ENCODE results near the gene PIGU. TPM values are rescaled to one million over a fixed set of nuclear protein-coding genes. Genes with fewer than 3 reads are reported as not detected.
A peak's percentile ranks its signal among the peaks of the same experiment; 100 is the strongest.

Gene PIGU
- total and polyA plus RNA-seq, 2 of the 13 experiments (the other 11 are each of a cell fraction or from before 2014, with no cell fraction given): 45.5 to 231 TPM

GRCh38 chr20:34637245-34638038 lies 39.5 kb downstream of the PIGU start (continued):
- TF ChIP-seq ZBTB7A (CRISPR knock-in tag; IDR thresholded peaks at IDR 0.05) (no peak), RARA (CRISPR knock-in tag; IDR thresholded peaks at IDR 0.05) (peak; percentile 30; the same call in 1 of the 2 replicates), WIZ (CRISPR knock-in tag; IDR thresholded peaks at IDR 0.05) (no peak), STAG1 (CRISPR knock-in tag; IDR thresholded peaks at IDR 0.05) (no peak), ZNF749 (CRISPR knock-in tag; IDR thresholded peaks at IDR 0.05; ENCODE audit: borderline replicate concordance) (no peak), ZNF235 (CRISPR knock-in tag; IDR thresholded peaks at IDR 0.05; ENCODE audit: borderline replicate concordance) (no peak), MIXL1 (CRISPR knock-in tag; IDR thresholded peaks at IDR 0.05) (no peak), ZFP41 (CRISPR knock-in tag; IDR thresholded peaks at IDR 0.05; ENCODE audit: borderline replicate concordance) (no peak), POLR2G (IDR thresholded peaks at IDR 0.05; ENCODE audit: low read depth, low read length) (no peak; the same call in 1 of the 2 replicates), REXO4 (CRISPR knock-in tag; IDR thresholded peaks at IDR 0.05; ENCODE audit: borderline replicate concordance) (no peak), CREBL2 (CRISPR knock-in tag; IDR thresholded peaks at IDR 0.05; ENCODE audit: borderline replicate concordance) (no peak), ZNF264 (CRISPR knock-in tag; IDR thresholded peaks at IDR 0.05) (no peak), TBP (CRISPR knock-in tag; IDR thresholded peaks at IDR 0.05) (no peak), ZNF567 (CRISPR knock-in tag; IDR thresholded peaks at IDR 0.05; ENCODE audit: borderline replicate concordance) (no peak), SKI (IDR thresholded peaks at IDR 0.05; ENCODE audit: partially characterized antibody) (no peak), ZHX2 (IDR thresholded peaks at IDR 0.05; ENCODE audit: low read depth) (no peak), ZHX2 (CRISPR knock-in tag; IDR thresholded peaks at IDR 0.05; ENCODE audit: borderline replicate concordance) (no peak), ZNF839 (CRISPR knock-in tag; IDR thresholded peaks at IDR 0.05; ENCODE audit: borderline replicate concordance) (no peak), SUZ12 (IDR thresholded peaks at IDR 0.05; ENCODE audit: low read depth, low read length) (no peak), CEBPG (CRISPR knock-in tag; IDR thresholded peaks at IDR 0.05) (peak; percentile 94), ZNF549 (CRISPR knock-in tag; IDR thresholded peaks at IDR 0.05) (no peak), ZNF431 (CRISPR knock-in tag; IDR thresholded peaks at IDR 0.05; ENCODE audit: borderline replicate concordance, low read depth) (no peak), CERS6 (CRISPR knock-in tag; IDR thresholded peaks at IDR 0.05) (no peak)
